ENCODE measurements around the gene SLIT3.

DNA sequence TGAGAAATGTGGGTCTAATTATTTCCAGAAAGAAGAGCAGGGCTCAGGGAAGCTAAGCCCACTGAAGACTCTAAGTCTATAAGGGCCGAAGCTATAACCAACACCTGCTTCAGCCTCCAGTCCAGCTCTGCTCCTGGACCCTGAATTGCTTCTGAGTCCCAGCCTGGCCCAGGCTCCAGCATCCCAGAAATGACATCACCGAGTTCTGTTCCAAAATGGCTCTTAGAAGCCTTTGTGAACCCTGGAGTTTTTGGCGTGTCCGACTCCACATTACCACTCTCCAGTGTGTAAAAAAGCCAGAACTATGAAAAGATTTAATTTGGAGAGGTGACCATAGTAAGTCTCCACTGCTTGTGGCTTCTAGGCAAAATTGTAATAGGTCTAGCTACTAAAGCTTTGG is 289.9 kb downstream of the SLIT3 start:
- TF ChIP-seq, protein P1, sequence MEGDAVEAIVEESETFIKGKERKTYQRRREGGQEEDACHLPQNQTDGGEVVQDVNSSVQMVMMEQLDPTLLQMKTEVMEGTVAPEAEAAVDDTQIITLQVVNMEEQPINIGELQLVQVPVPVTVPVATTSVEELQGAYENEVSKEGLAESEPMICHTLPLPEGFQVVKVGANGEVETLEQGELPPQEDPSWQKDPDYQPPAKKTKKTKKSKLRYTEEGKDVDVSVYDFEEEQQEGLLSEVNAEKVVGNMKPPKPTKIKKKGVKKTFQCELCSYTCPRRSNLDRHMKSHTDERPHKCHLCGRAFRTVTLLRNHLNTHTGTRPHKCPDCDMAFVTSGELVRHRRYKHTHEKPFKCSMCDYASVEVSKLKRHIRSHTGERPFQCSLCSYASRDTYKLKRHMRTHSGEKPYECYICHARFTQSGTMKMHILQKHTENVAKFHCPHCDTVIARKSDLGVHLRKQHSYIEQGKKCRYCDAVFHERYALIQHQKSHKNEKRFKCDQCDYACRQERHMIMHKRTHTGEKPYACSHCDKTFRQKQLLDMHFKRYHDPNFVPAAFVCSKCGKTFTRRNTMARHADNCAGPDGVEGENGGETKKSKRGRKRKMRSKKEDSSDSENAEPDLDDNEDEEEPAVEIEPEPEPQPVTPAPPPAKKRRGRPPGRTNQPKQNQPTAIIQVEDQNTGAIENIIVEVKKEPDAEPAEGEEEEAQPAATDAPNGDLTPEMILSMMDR (IDR thresholded peaks at IDR 0.05; ENCODE audit: poor library complexity) = no peak
- TF ChIP-seq EZH2 (IDR thresholded peaks at IDR 0.05; ENCODE audit: borderline replicate concordance) (no peak), EZH2phosphoT487 (IDR thresholded peaks at IDR 0.05; ENCODE audit: low read depth, severe bottlenecking, unreplicated experiment) (no peak)
